ENCODE data around the gene XRCC1.

- TF ChIP-seq TAF1 (IDR thresholded peaks at IDR 0.05; ENCODE audit: low read depth, low read length) (no peak), SPI1 (IDR thresholded peaks at IDR 0.05; ENCODE audit: low read depth, low read length) (no peak)
Measured at GRCh38 chr19:43616306-43616705, 41.0 kb upstream of the XRCC1 start.
